NCI-H1930 (cell line): ENCODE results near the gene ATP9B.

ENCODE experiments used
- DNase-seq, 2 experiments: peaks; one replicate each; lab custom pipeline; 2025; lab: John Stamatoyannopoulos, UW

ATP9B gene

DNA sequence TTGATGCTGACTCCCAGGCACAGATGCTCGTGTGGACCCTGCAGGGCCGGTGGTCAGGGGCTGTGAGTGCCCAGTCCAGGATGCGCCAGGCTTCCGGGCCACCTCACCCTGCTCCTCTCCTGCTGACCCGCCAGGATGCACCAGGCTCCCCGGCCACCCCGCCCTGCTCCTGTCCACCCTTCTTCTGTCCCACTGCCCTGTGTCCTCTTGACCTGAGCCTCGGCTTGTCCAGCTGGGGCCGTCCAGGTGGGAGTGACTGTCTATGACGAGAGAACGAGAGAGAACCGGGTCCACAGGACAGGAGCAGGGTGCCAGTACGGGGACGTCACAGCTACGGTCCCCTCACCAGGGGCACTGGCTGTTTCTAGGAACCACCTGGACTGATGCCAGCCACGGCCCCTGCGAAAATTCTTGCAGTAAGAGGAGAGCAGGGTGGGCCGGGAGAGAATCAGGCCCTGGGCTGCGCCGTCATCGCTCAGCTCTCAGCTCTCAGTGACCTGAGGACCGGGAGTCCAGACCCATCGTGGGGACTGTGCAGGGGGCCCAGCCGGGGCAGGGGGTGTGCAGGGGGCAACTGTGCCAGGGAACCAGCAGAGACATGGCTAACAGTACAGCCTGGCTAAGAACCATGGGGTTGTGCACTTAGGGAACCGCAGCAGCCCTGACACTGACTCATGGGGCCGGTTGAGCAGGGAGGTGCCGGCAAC, 313.6 kb downstream of the ATP9B start:
- no peak for DNase-seq

DNA sequence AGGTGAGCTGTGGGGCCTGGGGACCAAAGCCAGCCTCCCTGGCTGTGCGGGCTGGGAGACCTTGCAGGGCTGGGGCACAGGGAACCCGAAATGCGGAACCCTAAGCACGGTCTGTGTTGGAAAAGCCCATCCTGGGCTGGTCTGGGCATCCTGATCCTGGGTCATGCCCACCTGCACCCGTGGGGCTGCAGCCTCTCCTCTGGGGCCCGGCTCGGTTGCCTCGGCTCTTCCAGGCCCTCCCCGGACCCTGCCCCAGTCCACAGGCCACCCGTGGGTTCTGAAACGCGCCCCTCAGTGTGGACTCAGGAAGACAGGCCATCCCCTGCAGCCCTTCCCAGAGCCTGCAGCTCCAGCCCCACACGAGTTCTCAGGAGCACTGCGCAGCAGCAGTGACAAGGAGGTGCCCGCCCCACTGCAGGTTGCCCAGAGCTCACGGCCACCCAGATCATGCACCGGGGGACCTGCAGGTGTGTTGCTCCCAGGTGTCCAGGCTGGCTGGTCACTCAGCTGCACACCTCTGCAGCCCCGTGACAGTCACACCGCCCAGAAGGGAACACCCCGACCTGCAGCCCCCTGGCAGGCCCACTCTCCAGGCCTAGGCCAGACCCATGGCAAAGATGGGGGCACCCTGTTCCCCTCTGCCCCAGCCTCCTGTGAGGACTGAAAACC, 314.3 kb downstream of the ATP9B start:
- DNase-seq, result no peak

DNA sequence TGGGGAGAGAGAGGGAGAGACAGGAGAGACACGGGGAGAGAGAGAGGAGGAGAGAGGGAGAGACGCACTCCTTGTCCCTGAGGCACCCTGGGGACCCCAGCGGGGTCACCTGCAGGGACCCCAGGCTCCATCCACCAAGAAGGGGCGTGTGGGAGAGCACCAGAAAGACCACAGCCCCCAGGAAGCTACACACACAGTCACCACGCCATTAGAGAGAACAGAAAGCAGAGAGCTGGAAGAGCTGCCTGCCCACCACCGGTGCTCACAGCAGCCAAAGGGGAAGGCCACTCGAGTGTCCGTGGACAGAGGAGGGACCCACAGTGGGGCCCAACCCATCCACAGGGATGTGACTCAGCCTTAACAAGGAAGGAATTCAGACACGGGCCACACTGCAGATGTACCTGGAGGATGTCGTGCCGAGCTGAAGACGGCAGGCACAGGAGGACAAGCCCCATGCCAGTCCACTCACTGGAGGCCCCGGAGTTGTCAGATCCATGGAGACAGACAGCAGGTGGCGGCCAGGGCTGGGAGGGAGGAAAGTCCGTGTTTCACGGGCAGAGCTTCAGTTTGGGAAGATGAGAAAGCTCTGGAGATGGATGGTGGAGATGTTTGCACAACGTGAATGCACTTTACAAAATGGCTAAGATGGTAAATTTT, 315.1 kb downstream of the ATP9B start:
- DNase-seq, result no peak

DNA sequence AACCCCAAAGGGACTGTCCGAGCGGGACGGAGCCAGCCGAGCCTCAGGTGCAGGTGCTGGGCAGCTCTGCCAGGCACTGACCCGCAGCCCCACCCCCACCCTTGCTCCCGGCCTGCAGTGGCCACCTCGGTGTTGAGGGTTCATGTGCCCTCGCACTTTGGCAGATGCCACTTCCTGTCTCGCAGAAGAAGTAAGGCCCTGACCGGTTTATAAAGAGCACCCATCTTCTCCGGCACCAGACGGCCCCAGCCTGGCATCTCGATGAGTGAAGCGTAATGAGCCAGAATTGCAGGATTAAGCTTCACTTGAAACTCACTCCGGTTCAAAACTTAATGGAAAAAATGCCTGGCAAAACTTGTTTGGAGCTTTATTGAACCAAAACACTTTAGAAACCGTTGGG, 315.6 kb downstream of the ATP9B start:
- DNase-seq, result no peak

DNA sequence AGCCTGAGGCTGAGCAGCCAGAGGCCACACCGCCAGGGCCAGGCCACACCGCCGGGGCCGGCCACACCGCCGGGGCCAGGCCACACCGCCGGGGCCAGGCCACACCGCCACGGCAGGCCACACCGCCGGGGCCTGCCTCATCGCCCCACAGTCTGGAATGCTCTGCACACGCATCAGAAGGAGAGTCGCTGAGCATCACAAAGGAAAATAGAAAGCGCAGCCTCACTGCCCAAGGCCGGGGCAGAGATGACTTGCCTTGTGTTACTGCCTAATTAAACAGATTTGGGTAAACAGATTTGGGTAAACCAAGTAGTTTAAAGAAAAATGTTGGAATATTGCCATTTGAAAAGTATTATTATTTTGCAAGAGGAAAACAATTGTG, 316.1 kb downstream of the ATP9B start:
- DNase-seq, result no peak

DNA sequence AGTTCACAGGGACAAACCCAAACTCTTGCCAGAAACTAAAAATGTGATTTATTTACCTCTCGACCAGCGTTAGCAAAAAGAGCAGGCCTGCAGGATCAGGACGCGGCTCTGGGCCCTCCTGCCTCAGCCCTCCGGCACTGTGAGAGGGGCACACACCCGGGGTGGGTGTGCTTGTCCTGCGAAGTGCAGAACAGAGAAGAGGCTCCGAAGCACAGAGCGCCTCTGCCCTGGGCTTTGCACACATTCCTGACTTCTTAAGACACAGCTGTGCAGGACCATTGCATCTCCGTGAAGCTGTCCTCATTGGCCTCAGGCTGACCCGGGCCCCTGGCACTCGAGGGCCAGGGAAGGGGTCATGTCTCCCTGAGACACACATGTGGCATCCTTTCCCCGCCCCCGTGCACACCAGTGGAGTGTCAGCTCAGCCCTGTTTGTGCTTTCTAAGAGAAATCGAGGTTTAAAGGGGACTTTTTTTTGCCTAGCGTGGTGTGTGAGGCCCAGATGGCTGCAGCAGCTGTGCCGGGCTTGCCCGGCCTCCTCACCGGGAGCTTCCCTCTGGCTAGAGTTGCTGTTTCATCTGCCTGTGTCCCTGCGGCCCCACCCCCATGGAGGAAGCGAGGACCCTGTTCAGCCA, 316.6 kb downstream of the ATP9B start:
- DNase-seq, result no peak

DNA sequence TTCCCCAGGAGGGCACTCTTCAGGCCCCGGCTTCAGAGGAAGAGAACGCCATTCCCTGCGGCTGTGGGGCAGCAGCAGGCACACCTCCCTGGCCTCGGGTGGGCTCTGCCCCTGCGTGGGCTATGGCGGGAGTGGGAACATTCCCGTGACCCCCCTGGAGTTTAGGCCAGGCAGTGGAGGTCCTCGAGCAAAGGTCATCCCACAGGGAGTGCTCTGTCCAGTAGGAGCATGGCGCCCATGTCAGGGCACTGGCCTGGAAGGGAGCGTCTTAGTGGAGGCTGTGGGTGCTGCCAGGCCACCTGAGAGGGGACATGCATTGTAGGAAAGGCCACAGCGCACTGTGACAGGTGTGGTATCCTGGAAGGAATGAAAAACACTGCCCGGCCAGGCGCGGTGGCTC, 317.4 kb downstream of the ATP9B start:
- DNase-seq, result no peak

DNA sequence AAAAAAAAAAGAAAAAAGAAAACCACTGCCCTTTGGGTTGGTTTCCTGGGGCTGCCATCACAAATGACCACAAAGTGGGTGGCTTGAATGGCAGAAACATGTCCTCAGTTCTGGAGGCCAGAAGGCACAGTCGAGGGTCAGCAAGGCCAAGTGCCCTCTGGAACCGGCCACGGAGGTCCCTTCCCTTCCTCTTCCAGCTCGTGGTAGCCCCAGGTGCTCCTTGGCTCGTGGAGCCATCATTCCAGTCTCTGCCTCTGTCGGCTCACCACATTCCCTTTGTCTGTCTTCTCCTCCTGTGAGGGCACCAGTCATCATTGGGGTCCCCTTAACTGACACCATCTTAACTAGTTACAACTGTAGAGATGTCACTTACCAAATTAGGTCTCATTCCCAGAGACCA, 318.0 kb downstream of the ATP9B start:
- no peak for DNase-seq

DNA sequence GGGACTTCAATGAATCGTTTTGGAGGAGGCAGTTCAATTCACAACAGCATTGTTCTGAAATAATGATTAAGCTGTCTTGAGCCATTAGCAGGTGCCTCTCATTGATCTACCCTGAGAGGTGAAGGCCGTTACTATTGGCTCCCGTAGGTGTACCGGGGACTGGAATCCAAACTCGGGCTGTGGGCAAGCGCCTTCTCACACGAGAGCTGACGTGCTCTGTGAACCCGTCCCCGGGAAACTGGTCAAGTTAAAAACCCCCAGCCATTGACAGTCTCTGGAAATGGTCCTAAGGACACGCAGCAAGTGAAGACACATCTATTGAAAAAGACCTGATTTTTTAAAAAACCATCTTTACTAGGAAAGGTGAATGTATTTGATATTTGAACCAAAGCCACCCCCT, 318.4 kb downstream of the ATP9B start:
- DNase-seq, result no peak

DNA sequence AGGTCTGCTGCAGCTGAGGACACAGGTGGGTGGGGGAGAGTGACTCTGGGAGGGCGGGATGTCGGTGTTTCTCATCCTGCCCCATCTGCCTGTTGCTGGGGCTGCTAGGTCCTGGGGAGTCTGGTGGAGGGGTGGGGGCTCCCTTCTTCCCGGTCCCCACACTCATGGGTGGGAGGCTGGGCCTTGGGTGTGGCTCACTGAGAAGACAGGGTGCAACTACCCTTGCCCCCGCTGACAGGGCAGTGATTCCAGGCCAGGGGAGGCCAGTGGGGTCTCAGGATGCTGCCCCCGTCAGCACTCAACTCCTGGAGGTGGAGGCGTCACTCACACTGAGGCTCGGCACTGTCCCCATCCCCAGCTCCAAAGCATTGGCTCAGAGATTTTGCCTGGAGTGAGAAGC, 318.8 kb downstream of the ATP9B start:
- no peak for DNase-seq

DNA sequence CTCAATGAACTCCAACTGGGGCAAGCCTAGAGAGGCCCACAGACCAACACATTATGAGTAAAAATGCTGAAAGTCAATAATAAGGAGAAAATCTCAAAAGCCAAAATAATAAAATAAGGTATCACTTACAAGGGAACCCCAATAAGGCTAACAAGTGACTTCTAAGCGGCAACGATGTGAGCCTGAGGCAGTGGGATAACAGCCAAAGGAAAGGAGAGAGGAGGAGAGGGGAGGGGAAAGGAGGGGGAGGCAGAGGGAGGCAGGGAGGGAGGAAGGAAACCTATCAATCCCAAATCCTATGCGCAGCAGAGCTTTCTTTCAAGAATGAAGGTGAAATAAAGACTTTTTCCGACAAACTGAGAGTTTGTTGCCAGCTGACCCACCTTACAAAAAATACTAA, 320.5 kb downstream of the ATP9B start:
- DNase-seq, result no peak

DNA sequence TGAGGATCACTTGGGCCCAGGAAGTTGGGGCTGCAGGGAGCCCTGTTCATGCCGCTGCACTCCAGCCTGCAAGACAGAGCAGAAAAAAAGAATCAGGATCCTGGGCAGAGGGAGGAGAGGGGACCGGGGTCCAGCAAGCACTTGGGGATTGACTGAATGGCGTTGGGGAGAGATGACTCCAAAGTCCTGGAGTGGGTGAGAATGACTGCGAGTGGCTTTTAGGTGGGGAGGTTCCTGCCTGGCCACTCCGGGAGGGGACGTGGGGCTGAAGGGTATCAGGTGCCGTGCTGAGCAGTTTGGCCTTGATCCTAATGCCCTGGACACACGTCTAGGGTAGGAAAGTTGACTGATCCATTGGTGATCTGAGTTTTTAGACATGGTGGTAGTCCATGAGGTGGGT, 323.0 kb downstream of the ATP9B start:
- DNase-seq, result no peak

DNA sequence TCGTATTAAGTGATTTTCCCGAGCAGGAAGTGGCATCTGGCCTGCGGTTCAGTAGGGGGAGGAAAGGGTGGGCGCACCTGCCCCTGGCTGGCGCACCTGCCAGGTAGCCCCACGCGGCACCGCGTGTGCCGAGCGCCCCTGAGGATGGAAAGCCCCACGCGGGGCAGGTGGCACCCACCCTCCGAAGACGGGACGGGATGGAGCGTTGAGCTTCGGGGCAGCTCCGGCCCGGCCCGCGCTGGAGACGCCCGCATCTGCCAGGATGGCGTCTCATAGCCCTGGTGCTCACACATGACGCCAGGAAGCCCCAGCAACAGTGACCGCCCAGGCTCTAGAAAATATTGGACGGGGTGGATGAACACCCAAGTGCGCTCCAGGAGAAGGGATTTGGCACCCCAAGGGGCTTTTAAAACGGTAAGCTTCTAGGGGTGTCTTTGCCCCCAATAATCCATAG, 324.0 kb downstream of the ATP9B start:
- DNase-seq, result no peak

DNA sequence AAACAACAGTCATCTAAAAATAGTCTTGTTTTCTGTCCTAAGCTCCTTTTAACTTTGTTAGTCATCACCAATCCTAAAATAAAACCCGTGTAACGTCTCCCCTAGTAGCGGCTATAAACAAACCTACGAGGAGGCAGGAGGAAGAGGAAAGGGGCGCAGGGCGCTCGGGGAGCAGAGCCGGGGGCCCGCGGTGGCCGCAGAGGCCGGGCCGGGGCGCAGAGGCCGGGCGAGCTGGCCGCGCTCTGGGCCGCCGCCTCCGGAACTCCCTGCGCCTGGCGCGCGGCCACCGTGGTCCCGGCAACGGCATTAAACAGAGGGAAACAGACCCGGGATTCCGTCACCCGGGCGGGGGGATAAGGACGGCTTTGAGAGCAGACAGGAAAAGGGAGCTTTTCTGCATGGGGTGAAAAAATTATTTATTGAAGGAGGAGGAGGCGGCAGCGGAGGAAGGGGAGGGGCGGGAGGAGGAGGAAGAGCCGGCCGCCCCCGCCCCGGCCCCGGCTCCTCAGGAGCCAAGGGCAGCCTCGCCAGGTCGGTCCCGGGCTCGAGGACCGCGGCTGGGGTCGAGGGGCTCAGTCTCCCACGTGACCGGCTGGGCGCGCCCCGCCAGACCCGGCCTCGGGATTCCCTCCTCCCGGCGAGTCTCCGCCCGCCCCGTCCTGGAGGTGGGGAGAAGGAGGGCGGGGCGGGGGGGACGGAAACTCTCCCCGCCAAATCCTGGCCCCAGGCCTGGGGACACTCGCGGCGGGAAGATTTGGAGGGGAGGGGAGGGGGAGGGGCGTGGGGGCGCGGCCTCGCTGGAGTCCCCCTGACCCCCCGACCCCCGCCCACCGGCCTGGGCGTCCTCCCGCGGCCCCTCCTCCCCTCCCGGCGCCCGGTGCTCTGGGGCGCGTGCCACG, 324.7 kb downstream of the ATP9B start:
- DNase-seq, result peak in 1 of 2 experiments; percentile 36

DNA sequence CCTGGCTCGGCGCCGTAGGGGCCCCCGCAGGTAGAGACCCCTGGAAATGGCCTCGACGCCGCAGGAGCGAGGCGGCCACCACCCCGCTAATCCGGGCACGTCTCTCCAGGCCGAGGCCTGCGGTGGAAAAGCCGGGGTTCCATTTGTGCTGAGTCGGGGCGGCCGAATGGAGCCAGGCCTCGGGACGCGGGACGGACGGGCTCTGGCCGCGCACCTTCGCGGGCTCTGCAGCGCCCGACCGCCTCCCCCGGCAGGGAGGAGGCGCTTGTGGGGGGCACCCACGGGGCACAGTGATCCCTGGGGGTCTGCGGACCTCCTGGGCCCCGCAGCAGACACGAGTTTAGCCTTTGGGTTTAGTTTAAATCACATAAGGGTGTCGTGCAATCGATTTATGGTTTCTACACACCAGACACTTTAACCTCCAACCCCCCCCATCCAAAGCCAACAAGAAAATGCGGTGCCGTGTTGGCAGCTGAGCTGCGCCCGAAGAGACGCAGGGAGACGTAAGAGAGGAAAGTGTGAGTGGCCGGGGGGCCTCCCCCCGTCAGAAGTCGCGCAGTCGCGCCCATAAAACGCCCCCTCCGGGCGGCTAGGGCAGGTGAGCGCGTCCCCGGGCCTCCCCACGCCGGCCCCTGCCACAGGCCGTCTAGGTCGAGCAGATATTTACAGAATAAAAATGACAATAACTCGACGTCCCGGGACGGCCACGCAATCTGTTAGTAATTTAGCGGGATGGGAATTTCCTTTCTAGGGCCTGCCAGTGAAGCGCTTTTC, 325.5 kb downstream of the ATP9B start:
- peak in 1 of 2 experiments; percentile 55 for DNase-seq

DNA sequence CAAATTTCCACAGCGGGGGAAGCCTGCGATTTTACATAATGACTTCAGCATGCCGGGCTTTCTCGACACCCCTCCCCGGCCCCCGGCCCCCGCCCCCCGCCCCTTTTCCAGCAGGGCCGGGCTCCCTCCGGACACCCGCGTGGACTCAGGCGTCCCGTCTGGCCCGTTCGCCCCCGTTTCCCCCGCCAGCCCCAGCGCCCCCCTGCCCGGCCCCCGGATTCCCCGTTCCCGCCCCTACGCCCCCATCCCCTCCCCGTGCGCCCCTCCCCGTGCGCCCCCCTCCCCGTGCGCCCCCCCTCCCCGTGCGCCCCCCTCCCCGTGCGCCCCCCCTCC, 326.1 kb downstream of the ATP9B start:
- no peak for DNase-seq

DNA sequence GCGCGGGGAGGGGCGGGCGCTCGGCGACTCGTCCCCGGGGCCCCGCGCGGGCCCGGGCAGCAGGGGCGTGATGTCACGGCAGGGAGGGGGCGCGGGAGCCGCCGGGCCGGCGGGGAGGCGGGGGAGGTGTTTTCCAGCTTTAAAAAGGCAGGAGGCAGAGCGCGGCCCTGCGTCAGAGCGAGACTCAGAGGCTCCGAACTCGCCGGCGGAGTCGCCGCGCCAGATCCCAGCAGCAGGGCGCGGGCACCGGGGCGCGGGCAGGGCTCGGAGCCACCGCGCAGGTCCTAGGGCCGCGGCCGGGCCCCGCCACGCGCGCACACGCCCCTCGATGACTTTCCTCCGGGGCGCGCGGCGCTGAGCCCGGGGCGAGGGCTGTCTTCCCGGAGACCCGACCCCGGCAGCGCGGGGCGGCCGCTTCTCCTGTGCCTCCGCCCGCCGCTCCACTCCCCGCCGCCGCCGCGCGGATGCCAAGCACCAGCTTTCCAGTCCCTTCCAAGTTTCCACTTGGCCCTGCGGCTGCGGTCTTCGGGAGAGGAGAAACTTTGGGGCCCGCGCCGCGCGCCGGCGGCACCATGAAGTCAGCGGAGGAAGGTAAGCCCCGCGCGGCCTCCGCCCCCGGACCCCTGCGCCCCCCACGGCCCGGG, 326.7 kb downstream of the ATP9B start, which contains the start of gene NFATC1:
Gene NFATC1, plus strand, starts transcription at position 170 of the 644 bp plus-strand sequence. Its CDS starts 295 bp downstream, at position 465.
- DNase-seq, result peak; percentile 35 to 76

DNA sequence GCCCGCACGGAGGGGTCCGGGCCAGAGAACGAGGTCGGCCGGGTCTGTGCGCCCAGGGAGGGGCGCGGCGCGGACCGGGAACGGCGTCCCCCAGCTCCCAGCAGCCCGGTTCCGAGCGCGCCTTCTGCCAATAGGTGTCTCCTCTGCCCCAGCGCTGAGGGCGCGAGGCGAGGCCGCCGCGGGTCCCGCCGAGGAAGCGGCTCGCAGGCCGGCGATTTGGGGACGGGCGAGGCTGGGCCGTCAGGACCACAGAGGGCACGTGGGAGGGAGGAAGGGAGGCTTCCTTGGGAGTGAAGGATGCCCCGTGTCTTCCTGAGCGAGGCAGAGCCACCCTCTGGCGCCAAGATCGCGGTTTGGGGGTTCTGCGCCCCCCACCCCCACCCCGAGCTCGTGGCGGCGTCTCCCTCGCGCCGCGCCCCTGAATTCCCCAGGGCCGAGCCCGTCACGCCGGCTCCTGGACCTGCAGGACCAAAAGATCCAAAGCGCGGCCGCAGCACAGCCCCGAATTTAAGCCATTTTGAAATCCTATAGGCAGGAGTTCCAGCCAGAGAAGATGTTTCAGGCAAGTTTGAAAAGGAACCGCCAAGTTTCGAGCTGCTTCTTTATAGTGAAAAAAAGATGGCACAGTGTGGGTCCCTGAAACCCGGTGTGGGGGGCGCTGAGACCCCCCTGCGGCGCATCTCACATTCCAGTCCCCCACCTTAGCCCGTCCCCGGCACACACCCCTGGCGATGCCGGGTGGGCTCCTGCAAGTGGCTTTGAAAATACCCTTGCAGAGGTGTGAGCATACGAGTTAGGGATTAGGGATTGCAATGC, 327.4 kb downstream of the ATP9B start:
- peak in 1 of 2 experiments; percentile 46 for DNase-seq

DNA sequence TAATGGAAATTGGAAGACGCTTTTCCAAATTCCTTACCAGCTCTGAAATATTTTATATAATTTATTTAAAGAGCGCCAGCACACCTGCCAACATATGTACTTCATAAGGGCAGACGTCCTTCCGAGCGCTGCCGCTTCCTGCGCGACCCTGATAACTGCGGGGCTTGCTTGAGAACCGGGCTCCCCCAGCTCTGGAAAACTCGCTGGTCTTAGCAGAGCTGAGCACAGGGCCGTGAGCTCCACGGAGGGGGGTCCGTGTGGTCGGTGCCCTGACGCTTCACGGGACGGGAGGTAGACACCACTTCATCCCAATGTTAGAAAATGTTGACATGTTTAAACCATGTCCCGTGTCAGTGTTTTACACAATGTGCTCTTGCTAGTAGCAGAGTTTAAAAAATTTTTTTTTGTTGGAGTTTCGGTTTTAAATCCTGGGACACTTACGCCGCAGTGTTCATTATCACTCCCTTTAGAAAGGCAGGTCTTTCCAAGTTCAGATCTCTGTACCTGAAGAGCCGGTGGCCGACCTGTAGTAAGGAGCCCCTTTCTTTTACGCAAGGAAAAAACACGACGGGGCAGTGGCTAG, 328.1 kb downstream of the ATP9B start:
- no peak for DNase-seq
